GM18873 (cell line): ENCODE measurements around the gene ERVFRD-1.

Experiments used
- ATAC-seq: cut with Tn5 transposase; IDR thresholded peaks from one replicate; pipeline ENCODE4 v1.9.1; 2021; ENCODE audit warnings: mild to moderate bottlenecking, moderate library complexity, moderate number of reproducible peaks; ENCODE audit not compliant: unreplicated experiment, low FRiP score

The ERVFRD-1 gene

DNA sequence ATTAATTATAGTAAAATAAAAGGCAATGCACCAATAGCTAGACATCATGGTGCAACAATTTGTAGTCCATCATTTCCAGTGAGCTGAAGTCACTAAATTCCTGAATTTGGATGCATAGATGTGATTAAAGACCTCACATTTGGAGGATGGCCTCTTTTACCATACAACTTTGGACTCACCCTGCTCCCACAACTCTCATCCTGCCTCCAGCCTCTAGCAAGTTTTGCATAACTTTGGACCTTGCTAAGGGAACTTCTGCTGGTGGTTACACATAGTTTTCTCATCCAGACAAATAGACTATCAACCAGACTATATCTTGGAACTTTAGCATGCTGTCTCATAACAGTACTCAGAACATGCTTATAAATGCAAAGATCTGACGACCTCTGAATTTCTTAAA, 54.7 kb downstream of the ERVFRD-1 start:
- ATAC-seq, result no peak

DNA sequence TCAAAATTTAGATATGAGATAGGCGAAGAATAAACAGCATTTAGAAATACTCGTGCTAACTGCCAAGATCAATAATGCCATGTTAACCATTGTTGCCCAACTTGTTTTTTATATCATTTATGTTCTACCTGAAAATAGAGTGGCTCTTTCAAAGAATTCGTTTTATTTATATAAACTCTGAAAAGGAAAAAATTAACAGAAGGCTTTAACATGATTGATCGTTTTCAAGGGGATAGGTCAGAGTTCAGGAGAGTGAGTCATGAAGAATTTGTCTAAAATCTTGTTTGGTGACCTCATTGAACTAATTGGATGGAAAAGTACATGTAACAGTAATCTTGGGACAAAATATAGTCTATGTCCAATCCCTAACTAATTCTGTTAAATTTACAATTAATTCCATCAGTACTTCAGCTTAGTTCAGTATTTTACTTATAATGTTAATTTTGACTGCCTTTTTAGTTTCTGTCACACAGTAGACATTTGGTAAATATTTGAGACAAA, 56.3 kb downstream of the ERVFRD-1 start:
- no peak for ATAC-seq

DNA sequence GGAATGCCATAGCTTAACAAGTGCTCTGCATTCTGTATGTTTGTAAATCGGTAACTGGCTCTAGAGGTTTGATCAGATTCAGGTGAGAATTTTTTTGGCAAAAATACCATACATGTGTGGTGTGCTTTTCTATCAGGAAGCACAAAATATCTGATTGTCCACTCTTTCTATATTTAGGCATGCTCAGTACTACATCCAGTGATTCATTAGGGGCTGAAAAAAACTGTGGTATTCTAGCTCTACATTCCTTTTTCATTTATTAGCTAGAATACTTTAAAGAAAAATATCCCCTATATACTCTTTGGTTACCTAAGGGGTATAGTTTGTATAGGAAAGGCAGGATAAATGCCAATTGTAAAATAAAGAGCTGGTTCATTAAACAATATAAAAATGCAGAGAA, 56.8 kb downstream of the ERVFRD-1 start:
- ATAC-seq, result no peak

DNA sequence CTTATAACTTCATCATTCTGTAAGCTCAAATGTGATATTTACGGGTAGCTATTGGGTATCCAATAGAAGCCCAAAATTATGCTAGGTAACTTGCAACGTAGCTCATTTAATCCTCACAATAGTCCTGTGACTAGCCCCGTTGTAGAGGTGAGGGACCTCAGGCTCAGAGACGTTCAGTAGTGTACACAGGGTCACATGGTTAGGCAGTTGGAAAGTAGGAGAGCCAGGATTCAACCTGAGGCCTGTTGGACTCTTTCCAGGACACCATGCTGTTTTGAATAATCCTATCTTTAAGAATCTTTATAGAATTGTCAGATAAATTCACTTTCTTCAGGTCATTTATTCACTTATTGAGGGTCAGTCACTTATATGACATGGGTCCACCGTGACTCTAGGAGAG, 58.2 kb downstream of the ERVFRD-1 start:
- no peak for ATAC-seq
